GM18909 (cell line): ENCODE measurements around the gene ZNF316.

Experiments used
- ATAC-seq: cut with Tn5 transposase; IDR thresholded peaks from one replicate; pipeline ENCODE4 v1.9.1; 2021; ENCODE audit warnings: mild to moderate bottlenecking; ENCODE audit not compliant: unreplicated experiment, poor library complexity

The ZNF316 gene

GRCh38 chr7:6636741-6637543 lies at the start of gene ZNF316:
Gene ZNF316 (plus strand): TSS chr7:6637318. CDS start chr7:6642410, 5,092 bp downstream.
- peak; percentile 66 for ATAC-seq

DNA sequence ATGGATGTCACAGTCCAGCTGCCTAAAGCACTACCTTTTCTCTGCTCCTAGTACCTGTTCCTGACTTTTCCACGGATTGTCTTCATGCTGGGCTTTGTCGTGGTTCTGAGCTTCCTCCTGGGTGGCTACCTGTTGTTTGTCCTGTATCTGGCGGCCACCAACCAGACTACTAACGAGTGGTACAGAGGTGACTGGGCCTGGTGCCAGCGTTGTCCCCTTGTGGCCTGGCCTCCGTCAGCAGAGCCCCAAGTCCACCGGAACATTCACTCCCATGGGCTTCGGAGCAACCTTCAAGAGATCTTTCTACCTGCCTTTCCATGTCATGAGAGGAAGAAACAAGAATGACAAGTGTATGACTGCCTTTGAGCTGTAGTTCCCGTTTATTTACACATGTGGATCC lies 48.6 kb upstream of the ZNF316 start:
- no peak for ATAC-seq

DNA sequence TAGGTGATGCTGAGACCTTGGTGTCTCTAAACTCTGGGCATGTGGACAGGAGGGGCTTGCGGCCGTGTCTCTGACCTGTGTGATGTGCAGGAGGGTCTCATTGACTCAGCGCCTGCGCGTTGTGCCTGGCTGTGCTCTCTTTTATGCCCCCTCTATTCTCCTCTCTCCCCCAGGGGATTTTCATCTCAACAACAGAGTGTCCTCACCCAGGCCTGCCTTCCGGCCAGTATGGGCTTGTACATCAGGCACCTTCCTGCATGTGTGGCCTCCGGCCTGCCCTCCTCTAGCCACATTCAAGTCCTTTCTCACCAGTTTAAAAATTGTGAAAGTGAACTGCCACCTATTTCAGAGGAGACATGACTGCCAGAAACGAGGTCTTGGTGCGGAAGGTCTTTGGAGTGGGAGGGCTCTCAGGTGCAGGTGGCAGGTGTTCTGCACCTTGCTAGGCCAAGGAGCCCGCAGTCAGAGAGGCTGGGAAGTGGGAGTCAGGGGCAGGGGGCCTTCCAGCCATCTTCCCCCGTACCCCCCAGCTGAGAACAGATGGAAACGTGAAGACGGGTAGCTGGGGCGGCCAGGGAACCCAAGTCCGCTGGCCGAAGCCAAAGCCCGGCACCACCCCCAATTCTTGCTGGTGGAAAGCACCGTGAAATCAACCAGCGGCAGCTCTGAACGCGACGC lies 47.8 kb upstream of the ZNF316 start:
- no peak for ATAC-seq

DNA sequence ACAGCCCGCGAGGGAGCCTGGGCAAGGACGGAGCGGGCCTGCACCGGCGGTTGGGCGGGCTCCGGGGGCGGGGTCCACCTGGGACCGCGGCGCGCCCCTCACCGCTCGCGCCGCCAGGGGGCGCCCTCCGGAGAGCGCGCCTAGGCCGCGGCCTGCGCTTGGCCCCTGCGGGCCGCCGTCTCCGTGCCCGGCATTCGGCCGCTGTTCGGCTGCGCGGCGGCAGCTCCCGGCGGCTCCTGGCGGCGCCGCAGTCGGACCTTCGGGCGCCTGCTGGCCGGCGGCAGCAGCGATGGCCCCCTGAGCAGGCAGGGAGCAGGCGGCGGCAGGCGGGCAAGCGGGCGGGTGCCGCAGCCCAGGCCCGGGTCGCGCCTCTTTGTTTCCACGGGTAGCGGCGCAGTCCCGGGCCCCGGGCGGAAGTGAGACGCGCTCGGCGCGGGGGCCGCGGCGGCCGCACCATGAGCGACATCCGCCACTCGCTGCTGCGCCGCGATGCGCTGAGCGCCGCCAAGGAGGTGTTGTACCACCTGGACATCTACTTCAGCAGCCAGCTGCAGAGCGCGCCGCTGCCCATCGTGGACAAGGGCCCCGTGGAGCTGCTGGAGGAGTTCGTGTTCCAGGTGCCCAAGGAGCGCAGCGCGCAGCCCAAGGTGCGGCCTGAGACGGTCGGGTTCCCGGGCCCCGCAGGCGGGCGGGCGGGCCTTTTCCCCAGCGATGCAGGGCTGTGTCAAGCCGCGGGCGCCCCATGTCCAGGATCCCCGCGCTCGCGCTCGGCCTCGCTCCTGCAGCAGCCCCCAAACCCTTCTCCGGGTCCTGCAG lies 47.1 kb upstream of the ZNF316 start, which contains the start of gene INTS15:
INTS15 (plus strand) TSS at position 193 of the 816 bp plus-strand sequence; CDS start at position 456, 263 bp downstream.
- peak; percentile 87 for ATAC-seq

GRCh38 chr7:6590645-6591110 lies 46.4 kb upstream of the ZNF316 start:
- ATAC-seq = peak; percentile 29

GRCh38 chr7:6600093-6600492 lies 37.0 kb upstream of the ZNF316 start:
- no peak for ATAC-seq

- ATAC-seq = no peak
Observed at GRCh38 chr7:6604458-6604857, 32.7 kb upstream of the ZNF316 start.

DNA sequence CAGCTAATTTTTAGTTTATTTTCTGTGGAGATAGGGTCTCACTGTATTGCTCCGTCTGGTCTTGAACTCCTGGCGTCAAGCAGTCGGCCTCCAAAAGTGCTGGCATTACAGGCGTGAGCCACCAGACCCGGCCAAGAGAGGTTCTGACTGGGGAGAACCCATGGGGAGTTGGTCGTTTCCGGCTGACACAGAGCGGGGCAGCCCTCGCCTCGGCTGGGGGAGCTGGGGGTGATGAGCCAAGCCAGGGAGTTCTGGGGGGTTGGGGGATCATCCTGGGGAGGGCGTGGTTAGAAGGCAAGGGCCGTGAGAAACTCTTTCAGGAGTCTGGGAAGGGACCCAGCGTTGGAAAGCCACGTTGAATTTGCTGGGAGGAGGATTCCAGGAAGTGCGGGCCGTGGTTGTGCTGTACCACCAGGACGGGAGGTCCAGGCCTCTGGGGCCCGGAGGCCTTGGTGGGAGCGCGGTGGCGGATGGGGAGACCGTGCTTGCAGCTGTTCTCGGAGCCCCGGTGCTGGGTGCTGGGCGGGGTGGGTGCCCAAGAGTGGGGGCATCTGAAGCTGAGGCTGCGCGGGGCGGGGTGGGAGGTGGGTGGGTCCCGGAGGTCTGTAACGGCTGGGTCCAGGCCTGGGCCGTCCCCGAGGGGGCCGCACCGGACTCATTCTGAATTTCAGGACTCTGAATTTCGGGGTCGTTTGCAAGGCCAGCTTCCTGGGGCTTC lies 30.1 kb upstream of the ZNF316 start:
- ATAC-seq = no peak

DNA sequence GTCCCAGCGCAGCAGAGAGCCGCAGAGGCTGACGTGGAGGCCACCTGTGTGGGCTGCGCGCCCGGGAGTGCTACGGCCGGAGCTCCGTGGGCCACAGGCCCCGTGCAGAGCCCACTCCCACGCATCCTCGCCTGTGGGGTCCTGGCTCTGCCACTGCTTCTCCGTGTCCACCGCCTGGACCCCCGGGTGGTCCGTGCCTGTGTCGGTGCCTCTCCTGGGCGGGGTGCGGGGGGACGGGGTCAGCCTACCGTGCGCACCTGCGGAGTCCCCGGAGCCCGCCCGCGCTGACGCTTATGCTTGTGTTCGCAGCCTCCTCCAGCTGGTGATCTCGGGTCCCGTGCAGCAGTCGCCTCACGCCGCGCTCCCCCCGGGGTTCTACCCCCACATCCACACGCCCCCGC lies 29.5 kb upstream of the ZNF316 start:
- ATAC-seq = no peak

- ATAC-seq = no peak
Observed at GRCh38 chr7:6608081-6608480, 29.0 kb upstream of the ZNF316 start.

DNA sequence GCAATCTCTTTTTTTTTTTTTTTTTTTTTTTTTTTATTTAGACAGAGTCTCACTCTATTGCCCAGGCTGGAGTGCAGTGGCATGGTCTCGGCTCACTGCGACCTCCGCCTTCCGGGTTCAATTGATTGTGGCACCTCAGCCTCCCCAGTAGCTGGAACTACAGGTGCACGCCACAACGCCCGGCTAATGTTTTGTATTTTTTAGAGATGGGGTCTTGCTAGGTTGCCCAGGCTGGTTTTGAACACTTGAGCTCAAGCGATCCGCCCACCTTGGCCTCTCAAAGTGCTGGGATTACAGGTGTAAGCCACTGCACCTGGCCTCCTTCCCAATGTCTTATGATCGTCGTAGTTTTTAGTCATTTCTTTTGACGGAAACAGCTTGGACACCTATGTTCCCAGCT lies 28.3 kb upstream of the ZNF316 start:
- ATAC-seq = no peak

GRCh38 chr7:6612819-6613218 lies 24.3 kb upstream of the ZNF316 start:
- ATAC-seq = no peak

- ATAC-seq = no peak
Observed at GRCh38 chr7:6613706-6614105, 23.4 kb upstream of the ZNF316 start.

GRCh38 chr7:6614953-6615722 lies 22.0 kb upstream of the ZNF316 start, which contains the start of gene ZNF853:
Gene ZNF853 (plus strand): TSS chr7:6615610. CDS start chr7:6616175, 565 bp downstream.
- ATAC-seq = no peak

DNA sequence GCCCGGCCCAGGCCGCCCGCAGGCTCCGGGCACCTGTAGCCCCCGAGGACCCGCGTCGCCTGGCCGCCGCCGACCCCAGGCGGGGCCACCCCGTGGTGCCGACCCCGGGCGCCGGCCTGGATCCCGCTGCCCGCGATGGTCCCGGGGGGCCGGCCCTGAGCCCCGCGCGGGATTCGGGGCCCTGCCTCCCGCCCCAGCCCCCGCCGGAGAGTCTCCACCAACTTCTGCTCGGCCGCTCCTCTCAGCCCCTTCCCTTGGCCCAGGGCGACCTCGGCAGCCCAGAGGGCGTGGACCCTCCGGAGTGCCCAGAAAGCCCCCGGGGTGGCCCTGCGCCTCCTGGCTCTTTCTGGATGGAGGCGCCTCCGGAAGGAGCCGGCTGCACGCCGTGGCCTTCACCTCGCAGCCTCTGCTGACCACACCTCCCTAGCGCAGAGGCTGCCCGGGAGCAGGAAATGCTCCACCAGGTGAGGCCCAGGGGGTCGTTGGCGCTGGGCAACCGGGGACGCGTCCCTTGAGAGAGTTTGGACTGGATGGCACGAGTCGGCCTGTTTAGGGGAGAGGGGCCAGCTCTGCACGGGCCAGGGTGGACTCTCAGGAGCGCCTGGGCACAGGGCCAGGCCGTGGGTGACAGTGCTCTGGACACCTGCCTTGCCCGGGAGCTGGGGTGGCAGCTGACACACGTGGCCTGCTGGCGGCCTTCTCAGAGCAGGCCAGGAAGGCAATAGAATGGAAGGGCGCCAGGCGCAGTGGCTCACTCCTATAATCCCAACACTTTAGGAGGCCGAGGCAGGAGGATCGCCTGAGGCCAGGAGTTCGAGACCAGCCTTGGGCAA lies 21.2 kb upstream of the ZNF316 start:
- ATAC-seq = no peak

GRCh38 chr7:6616854-6617643 lies 20.1 kb upstream of the ZNF316 start:
- ATAC-seq = no peak

- ATAC-seq = no peak
Observed at GRCh38 chr7:6618621-6619020, 18.5 kb upstream of the ZNF316 start.

- no peak for ATAC-seq
Observed at GRCh38 chr7:6619961-6620360, 17.2 kb upstream of the ZNF316 start.
